Stimulated activated CD4-positive, alpha-beta T cell treated with anti-CD3 and anti-CD28 coated beads, Interleukin-4, amount 100 ng/mL, for 4 hours (primary cell): Measurements from ENCODE around the gene UGT1A9.

Source experiments
- DNase-seq, 2 experiments: peaks; one replicate each; pipeline ENCODE4 v3.0.0-alpha.2; 2020

The UGT1A9 gene

GRCh38 chr2:233800208-233800607 lies 128.5 kb downstream of the UGT1A9 start:
- no peak for DNase-seq

- DNase-seq = no peak
Observed at GRCh38 chr2:233801357-233802131, 129.8 kb downstream of the UGT1A9 start.

GRCh38 chr2:233802132-233802815 lies 130.6 kb downstream of the UGT1A9 start:
- DNase-seq = no peak

- DNase-seq = no peak
Observed at GRCh38 chr2:233803292-233803911, 131.7 kb downstream of the UGT1A9 start.

GRCh38 chr2:233803994-233804393 lies 132.3 kb downstream of the UGT1A9 start:
- DNase-seq = no peak

GRCh38 chr2:233807215-233807865 lies 135.6 kb downstream of the UGT1A9 start:
- no peak for DNase-seq

GRCh38 chr2:233807966-233808935 lies 136.6 kb downstream of the UGT1A9 start:
- no peak for DNase-seq

GRCh38 chr2:233810385-233810784 lies 138.7 kb downstream of the UGT1A9 start:
- no peak for DNase-seq

GRCh38 chr2:233811087-233811486 lies 139.4 kb downstream of the UGT1A9 start:
- no peak for DNase-seq

GRCh38 chr2:233811732-233812131 lies 140.0 kb downstream of the UGT1A9 start:
- no peak for DNase-seq

GRCh38 chr2:233813236-233814055 lies 141.7 kb downstream of the UGT1A9 start:
- no peak for DNase-seq

GRCh38 chr2:233814056-233814835 lies 142.5 kb downstream of the UGT1A9 start:
- DNase-seq = no peak

GRCh38 chr2:233815861-233816260 lies 144.2 kb downstream of the UGT1A9 start:
- DNase-seq = no peak

GRCh38 chr2:233816334-233816733 lies 144.6 kb downstream of the UGT1A9 start:
- no peak for DNase-seq

- no peak for DNase-seq
Observed at GRCh38 chr2:233816771-233817170, 145.1 kb downstream of the UGT1A9 start.

GRCh38 chr2:233817361-233817911 lies 145.7 kb downstream of the UGT1A9 start:
- no peak for DNase-seq

GRCh38 chr2:233817995-233818638 lies 146.4 kb downstream of the UGT1A9 start:
- DNase-seq = no peak

GRCh38 chr2:233818639-233819621 lies 147.2 kb downstream of the UGT1A9 start:
- DNase-seq = no peak
